Measurements from ENCODE around the gene SCLT1. TPM values are rescaled to one million over a fixed set of nuclear protein-coding genes. Genes with fewer than 3 reads are reported as not detected.

SCLT1 gene
- total RNA-seq, 4 donors from 2014 or later = 6.7 to 19.1 (median 13.5) TPM

- 85 to 87% methylated on average over 6 of the region's 6 CpGs for WGBS, 2 donors
- no peak for TF ChIP-seq CTCF (IDR thresholded peaks at IDR 0.05)
- TF ChIP-seq POLR2A (IDR thresholded peaks at IDR 0.05) = no peak
- no peak overlapping the region for H3K4me3 ChIP-seq
- intact Hi-C loops (cut with DNase I) = no loop called here
- H3K36me3 ChIP-seq = peaks cover 0 to 13% (median 0%) of the 10 kb centered on the region in 3 donors
- H3K27ac ChIP-seq = no peak overlapping the region
- no peaks in the 10 kb centered on the region for H3K9me3 ChIP-seq
- peaks cover 0 to 8% (median 0%) of the 10 kb centered on the region in 3 donors for H3K4me1 ChIP-seq
- DNase-seq = no peak
- no peaks in the 10 kb centered on the region for H3K27me3 ChIP-seq
These were observed 112.0 kb downstream of the SCLT1 start for GRCh38 chr4:128981377-128981776.

GRCh38 chr4:128980816-128981326, 112.5 kb downstream of the SCLT1 start:
- TF ChIP-seq POLR2A (IDR thresholded peaks at IDR 0.05) (no peak), CTCF (IDR thresholded peaks at IDR 0.05) (no peak)
- H3K36me3 ChIP-seq = peaks cover 0 to 8% (median 0%) of the 10 kb centered on the region in 3 donors
- peaks cover 0 to 8% (median 0%) of the 10 kb centered on the region in 3 donors for H3K4me1 ChIP-seq
- 36 to 55% methylated on average over 1 of the region's 1 CpG for WGBS, 2 donors
- no peak for DNase-seq
- H3K9me3 ChIP-seq = no peaks in the 10 kb centered on the region
- intact Hi-C loops (cut with DNase I) = no loop called here
- H3K27ac ChIP-seq = no peak overlapping the region
- H3K27me3 ChIP-seq = no peaks in the 10 kb centered on the region
- no peak overlapping the region for H3K4me3 ChIP-seq

- peaks cover 0 to 8% (median 0%) of the 10 kb centered on the region in 3 donors for H3K4me1 ChIP-seq
- no peak overlapping the region for H3K4me3 ChIP-seq
- DNase-seq = no peak
- intact Hi-C loops (cut with DNase I) = no loop called here
- no peak for TF ChIP-seq CTCF (IDR thresholded peaks at IDR 0.05)
- TF ChIP-seq POLR2A (IDR thresholded peaks at IDR 0.05) = no peak
- H3K27me3 ChIP-seq = no peaks in the 10 kb centered on the region
- peaks cover 0 to 4% (median 0%) of the 10 kb centered on the region in 3 donors for H3K36me3 ChIP-seq
- H3K9me3 ChIP-seq = no peaks in the 10 kb centered on the region
- no peak overlapping the region for H3K27ac ChIP-seq
These were observed 113.4 kb downstream of the SCLT1 start for GRCh38 chr4:128979934-128980333.

- intact Hi-C loops (cut with DNase I) = no loop called here
- H3K4me1 ChIP-seq = peaks cover 0 to 11% (median 0%) of the 10 kb centered on the region in 3 donors
- WGBS, 2 donors = 86 to 93% methylated on average over 1 of the region's 1 CpG
These were observed 114.4 kb downstream of the SCLT1 start for GRCh38 chr4:128978985-128979384.

GRCh38 chr4:128974136-128974581, 119.2 kb downstream of the SCLT1 start:
- Histone ChIP-seq H3K4me1 (peaks cover 0 to 4% (median 0%) of the 10 kb centered on the region in 3 donors), H3K27me3 (no peaks in the 10 kb centered on the region), H3K4me3 (no peak overlapping the region), H3K36me3 (peaks cover 0 to 9% (median 0%) of the 10 kb centered on the region in 3 donors), H3K9me3 (no peaks in the 10 kb centered on the region), H3K27ac (no peak overlapping the region)
- 64 to 80% methylated on average over 2 of the region's 2 CpGs for WGBS, 2 donors
- DNase-seq = no peak
- intact Hi-C loops (cut with DNase I) = no loop called here
- no peak for TF ChIP-seq CTCF (IDR thresholded peaks at IDR 0.05)
- TF ChIP-seq POLR2A (IDR thresholded peaks at IDR 0.05) = no peak

More at GRCh38 chr4:128978985-128979384, 114.4 kb downstream of the SCLT1 start:
- H3K27ac ChIP-seq = no peak overlapping the region
- DNase-seq = no peak
- H3K36me3 ChIP-seq = peaks cover 0 to 4% (median 0%) of the 10 kb centered on the region in 3 donors
- H3K27me3 ChIP-seq = no peaks in the 10 kb centered on the region
- no peaks in the 10 kb centered on the region for H3K9me3 ChIP-seq
- TF ChIP-seq CTCF (IDR thresholded peaks at IDR 0.05) = no peak
- TF ChIP-seq POLR2A (IDR thresholded peaks at IDR 0.05) = no peak
- no peak overlapping the region for H3K4me3 ChIP-seq
